ENCODE measurements around the gene EFCAB6.

GRCh38 chr22:43493297-43493696 is 318.8 kb downstream of the EFCAB6 start:
- TF ChIP-seq CTCF (conservative IDR thresholded peaks at IDR 0.05; ENCODE audit: low read length) (no peak), EZH2phosphoT487 (IDR thresholded peaks at IDR 0.05; ENCODE audit: borderline replicate concordance, low read depth, low read length) (no peak)
